Stimulated activated CD8-positive, alpha-beta memory T cell treated with anti-CD3 and anti-CD28 coated beads, Interleukin-7, amount 100 ng/mL, for 4 hours (primary cell): Measurements from ENCODE around the gene RGS17.

Experiments used
- DNase-seq, 2 donors: peaks; one replicate each; pipeline ENCODE4 v3.0.0-alpha.2; 2020; ENCODE audit warnings: low read depth in 2 of 2

RGS17 gene

DNA sequence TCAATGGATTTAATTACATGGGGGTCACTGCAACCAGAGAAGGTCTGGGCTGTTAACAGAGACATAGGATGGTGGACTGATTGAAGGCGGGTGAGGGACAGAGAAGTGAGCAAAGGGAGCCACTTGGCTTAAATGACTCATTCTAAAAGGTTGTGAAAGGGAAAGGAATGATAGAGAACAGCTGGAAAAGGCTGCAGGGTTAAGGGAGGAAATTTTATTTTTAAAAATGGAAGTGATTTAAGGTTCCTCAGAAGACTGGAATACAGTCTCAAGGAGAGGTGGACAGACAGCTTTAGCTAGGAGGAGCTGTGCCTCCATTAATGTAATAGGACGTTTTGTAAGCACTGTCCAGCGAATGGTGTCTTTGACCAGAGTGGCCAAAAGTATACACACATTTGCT lies 46.7 kb downstream of the RGS17 start:
- DNase-seq: no peak

- no peak for DNase-seq
Observed at GRCh38 chr6:153083869-153084268, 47.2 kb downstream of the RGS17 start.

DNA sequence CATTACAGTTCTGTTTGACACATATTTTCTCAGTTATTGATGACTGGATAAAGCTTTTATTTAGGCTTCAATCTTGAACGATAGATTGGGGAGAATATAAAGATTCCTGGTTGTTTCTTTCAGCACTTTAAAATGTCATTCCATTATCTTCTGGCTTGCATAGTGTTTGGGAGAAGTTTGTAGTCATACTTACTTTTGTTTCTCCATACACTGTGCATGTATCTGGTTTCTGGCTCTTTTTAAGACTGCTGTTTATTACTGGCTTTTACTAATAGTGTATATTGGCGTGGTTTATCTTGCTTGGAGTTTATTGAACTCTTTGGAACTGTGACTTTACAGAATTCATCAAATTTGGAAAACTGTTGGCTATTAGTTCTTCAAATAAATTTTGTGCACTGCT lies 49.2 kb downstream of the RGS17 start:
- DNase-seq: no peak

GRCh38 chr6:153076431-153076830 lies 54.7 kb downstream of the RGS17 start:
- no peak for DNase-seq

DNA sequence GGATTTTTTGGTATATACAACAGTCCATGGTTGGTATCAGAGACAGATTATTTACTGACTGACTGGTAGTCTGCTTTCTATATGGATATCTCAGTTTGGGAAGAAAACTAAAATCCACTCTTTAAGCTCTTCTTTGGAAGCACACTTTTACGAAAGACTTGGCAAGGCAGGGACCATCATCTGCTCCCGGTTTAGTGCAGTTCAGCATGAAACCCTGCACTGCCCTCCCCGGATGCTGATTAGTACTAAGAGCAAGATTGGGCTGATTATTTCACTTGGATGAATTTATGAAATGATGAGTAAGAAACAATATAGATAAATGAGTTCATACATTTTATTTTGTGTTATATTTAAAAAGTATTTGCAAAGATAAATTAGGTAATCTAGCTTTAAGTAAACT lies 56.3 kb downstream of the RGS17 start:
- DNase-seq: no peak

- DNase-seq: no peak
Observed at GRCh38 chr6:153073841-153074240, 57.2 kb downstream of the RGS17 start.

DNA sequence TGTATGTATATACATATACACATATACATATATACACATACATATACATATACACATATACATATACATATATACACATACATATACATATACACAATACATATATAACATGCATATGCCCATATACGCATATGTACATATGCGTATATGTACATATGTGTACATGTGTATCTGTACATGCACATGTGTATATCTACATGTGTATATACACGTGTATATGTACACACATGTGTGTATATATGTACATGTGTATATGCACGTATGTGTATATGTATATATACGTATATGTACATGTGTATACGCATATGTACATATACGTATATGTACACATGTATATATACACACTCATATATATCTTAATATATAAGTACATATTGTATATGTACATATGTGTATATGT lies 60.3 kb downstream of the RGS17 start:
- no peak for DNase-seq

DNA sequence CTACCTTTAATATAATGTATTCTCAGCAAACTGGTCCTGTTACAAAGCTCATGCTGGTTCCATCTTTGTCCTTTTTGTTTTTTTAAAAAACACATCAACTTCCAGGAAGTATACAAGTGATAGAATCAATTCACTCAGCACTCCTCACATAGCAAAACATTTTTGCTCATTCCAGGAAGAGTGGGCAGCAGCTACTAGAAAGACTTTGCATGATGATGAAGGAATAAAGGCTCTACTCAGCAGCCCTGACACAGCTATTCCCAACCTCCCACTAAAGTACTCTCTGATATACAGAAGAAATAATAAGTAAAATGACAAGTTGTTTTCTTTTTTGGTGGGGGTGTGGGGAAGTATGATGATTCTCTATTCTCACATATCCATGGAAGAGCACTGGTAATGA lies 61.2 kb downstream of the RGS17 start:
- no peak for DNase-seq

- DNase-seq: no peak
Observed at GRCh38 chr6:153065222-153065621, 65.9 kb downstream of the RGS17 start.

DNA sequence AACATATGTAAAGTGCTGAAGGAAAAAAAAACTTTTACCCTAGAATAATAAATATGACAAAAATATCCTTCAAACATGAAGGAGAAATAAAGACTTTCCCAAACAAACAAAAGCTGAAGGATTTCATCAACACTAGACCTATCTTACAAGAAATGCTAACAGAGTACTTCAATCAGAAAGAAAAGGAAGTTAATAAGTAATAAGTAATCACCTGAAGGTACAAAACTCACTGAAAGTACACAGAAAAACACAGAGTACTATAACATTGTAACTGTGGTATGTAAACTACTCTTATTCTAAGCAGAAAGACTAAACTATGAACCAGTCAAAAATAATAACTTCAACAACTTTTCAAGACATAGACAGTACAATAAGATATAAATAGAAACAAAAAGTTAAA lies 67.1 kb downstream of the RGS17 start:
- no peak for DNase-seq

DNA sequence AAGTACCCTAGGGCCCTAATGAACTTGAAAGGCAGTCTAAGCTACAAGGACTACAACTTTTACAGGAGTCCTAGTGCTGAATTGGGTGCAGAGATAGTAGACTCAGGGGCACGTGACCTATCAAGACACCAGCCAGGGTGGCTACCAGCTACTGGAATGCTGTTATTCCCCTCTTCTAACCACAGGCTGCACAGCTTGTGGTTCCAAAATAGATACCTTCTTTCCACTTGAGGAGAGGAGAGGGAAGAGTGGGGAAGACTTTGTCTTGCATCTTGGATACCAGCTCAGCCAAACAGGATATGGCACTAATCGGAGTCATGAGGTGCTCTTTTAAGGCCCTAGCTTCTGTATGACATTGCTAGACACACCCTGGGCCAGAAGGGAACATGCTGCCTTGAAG lies 68.6 kb downstream of the RGS17 start:
- no peak for DNase-seq

- DNase-seq: no peak
Observed at GRCh38 chr6:153059757-153060156, 71.3 kb downstream of the RGS17 start.

- DNase-seq: no peak
Observed at GRCh38 chr6:153059311-153059710, 71.8 kb downstream of the RGS17 start.

GRCh38 chr6:153058909-153059308 lies 72.2 kb downstream of the RGS17 start:
- DNase-seq: no peak

GRCh38 chr6:153058291-153058690 lies 72.8 kb downstream of the RGS17 start:
- no peak for DNase-seq

DNA sequence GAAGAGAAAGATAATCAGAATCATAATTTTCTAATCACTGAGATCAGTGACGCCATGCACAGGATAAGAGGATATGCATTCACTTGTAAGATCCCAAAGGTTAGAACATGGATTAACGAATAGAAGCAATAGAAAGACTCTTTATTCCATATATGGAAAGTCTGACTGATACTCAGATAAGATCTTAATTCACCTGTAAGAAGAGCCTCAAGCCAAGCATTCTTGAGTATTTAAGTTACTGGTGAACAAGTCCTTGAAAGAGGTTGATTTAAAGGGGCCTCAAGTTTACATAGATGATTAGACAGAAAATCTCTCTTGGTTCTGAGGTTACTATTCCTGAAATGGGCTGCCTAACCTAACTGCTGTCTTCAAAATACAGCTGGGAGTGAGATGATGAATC lies 74.8 kb downstream of the RGS17 start:
- no peak for DNase-seq

DNA sequence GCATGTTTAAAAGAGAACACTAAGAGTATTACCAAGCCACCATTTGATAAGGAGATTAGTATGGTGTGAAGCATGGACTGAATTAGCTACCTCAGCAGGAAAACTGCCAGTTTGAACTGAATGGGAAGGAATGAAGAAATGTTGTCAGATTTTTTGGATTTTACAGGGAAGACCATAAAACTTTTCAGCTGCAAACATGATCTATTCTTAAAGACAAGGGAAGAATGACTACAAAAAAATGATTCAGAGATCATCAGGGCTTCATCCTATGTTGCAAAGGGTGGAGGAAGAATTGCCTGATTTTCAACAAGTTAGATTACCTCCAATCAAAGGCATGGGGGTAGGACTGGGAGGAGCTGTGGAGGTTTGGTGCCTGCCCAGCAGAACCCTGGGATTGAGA lies 79.3 kb downstream of the RGS17 start:
- DNase-seq: no peak

DNA sequence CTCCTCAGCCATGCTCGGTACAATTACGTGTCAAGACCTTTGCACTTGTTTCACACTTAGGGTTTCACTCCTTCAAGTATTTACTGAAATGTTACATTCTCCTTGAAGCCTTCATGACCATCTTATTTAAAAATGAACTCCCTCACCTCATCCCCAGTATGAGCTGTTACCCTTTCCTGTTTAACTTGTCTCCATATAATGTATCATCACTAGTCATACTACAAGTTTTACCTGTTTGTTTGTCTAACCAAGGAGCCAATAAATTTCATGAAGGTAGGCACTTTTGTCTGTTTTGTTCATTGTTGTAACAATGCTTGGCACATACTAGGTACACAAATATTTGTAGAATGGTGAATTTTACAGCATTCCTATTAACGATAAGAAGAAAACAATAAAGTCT lies 82.5 kb downstream of the RGS17 start:
- DNase-seq: no peak

DNA sequence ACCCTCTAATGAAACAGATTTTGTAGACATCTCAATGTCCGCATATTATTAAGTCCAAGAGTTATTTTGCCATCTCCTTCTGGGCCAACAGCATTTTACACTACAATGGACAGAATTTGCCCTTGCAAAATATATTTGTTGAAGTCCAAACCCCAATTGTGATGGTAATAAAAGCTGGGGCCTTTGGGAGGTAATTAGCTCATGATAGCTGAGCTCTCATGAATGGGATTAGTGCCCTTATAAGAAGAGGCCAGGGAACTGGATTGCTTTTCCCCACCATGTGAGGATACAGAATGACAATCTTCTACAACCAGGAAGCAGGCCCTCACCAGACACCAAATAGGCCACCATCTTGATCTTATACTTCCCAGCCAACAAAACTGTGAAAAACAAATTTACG lies 83.7 kb downstream of the RGS17 start:
- no peak for DNase-seq

DNA sequence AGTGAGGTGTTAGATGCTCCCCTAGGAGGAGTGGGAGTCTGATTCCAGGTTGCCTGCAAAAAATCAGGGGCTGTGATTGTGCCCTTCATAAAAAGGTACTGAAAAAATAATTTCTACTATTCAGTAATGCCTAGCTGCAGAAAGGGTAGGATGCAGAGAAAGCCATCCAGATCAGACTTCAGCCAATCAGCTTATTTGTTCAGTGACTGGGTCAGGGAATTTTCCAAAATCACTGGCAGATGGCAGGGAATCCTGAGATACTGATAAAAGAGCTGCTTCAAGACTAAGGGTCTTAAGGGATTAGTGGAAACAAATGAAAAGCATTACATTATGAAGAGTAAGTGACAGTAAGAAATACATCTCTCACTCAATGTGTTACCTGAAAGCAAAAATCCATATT lies 85.8 kb downstream of the RGS17 start:
- DNase-seq: no peak

- no peak for DNase-seq
Observed at GRCh38 chr6:153044295-153044694, 86.8 kb downstream of the RGS17 start.

DNA sequence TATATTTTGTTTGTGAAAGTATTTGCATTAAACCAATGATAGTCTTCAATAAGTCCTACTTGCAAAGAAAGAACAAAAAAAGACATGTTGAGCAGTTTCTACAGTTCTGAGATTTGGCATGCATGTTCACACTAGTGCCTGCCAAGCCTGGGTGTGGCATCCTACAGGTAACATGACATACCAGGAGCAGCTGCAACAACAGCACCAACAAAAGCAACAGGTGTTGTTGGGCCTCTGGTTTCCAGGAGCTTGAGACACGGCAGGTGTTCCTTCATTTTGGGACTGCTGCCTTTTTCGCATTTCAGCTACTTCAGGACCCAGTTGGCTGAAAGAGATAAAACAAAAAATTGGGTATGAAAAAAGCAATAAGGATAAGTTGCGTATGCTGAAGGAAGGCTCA lies 87.4 kb downstream of the RGS17 start:
- no peak for DNase-seq

GRCh38 chr6:153038378-153039057 lies 92.6 kb downstream of the RGS17 start:
- no peak for DNase-seq

- no peak for DNase-seq
Observed at GRCh38 chr6:153034139-153034538, 96.9 kb downstream of the RGS17 start.
